Spleen (tissue), 13 donors: ENCODE results near the gene AKNA. TPM values are rescaled to one million over a fixed set of nuclear protein-coding genes. Genes with fewer than 3 reads are reported as not detected.

Experiments used
- DNase-seq: peaks from one replicate; pipeline ENCODE4 v3.0.0-alpha.2; 2020
- H3K27ac ChIP-seq, 8 donors: fragments of 200-600 bp; sonication (generic) in 7 of 8; 1 replicate in 4 of 8; 2 replicates in 4 of 8; pipeline versions ENCODE4 v1.5.0 to v1.8.0; 2016 to 2021; ENCODE audit warnings: inconsistent platforms in 4 of 8, mild to moderate bottlenecking in 4 of 8, moderate library complexity in 1 of 8
- H3K27me3 ChIP-seq, 7 donors: fragments of 200-600 bp; sonication (generic) in 6 of 7; replicated peaks in 1 of 7; 1 replicate in 4 of 7; 2 replicates in 3 of 7; pipeline versions ENCODE4 v1.5.0 to v1.8.0; 2016 to 2021; ENCODE audit warnings: inconsistent platforms in 3 of 7, mild to moderate bottlenecking in 1 of 7
- H3K36me3 ChIP-seq, 6 donors: fragments of 200-600 bp; sonication (generic) in 5 of 6; 1 replicate in 4 of 6; 2 replicates in 2 of 6; pipeline versions ENCODE4 v1.5.0 to v1.8.0; 2016 to 2021; ENCODE audit warnings: inconsistent platforms in 2 of 6
- H3K4me1 ChIP-seq, 6 donors: fragments of 200-600 bp; sonication (generic) in 5 of 6; 1 replicate in 3 of 6; 2 replicates in 3 of 6; pipeline versions ENCODE4 v1.5.0 to v1.8.0; 2016 to 2021; ENCODE audit warnings: inconsistent platforms in 3 of 6
- H3K4me3 ChIP-seq, 8 donors: fragments of 200-600 bp; sonication (generic) in 7 of 8; 1 replicate in 4 of 8; 2 replicates in 4 of 8; pipeline versions ENCODE4 v1.5.0 to v1.8.0; 2016 to 2021; ENCODE audit warnings: inconsistent platforms in 4 of 8, mild to moderate bottlenecking in 4 of 8, moderate library complexity in 2 of 8
- H3K9me3 ChIP-seq, 8 donors: fragments of 200-600 bp; sonication (generic) in 7 of 8; 1 replicate in 4 of 8; 2 replicates in 4 of 8; pipeline versions ENCODE4 v1.5.0 to v1.8.0; 2016 to 2021; ENCODE audit warnings: inconsistent platforms in 4 of 8
- CTCF ChIP-seq, 11 experiments: fragments of 200-600 bp in 7 of 11; fragments of 450-650 bp in 4 of 11; sonication (generic) in 4 of 11; IDR thresholded peaks in 8 of 11; conservative IDR thresholded peaks in 3 of 11; 1 replicate in 7 of 11; 2 replicates in 4 of 11; pipeline versions ENCODE4 v1.4.0 to v1.8.0; 2016 to 2021; ENCODE audit warnings: antibody characterized with exemption in 11 of 11, inconsistent platforms in 4 of 11, mild to moderate bottlenecking in 1 of 11
- POLR2A ChIP-seq, 3 donors: fragments of 450-650 bp; IDR thresholded peaks; one replicate each; pipeline ENCODE4 v1.5.1; 2017; ENCODE audit warnings: antibody characterized with exemption in 3 of 3, mild to moderate bottlenecking in 1 of 3
- POLR2AphosphoS5 ChIP-seq, 3 donors: sonication (generic); formaldehyde crosslinking; IDR thresholded peaks; one replicate each; pipeline ENCODE4 v1.5.1; 2017; ENCODE audit warnings: antibody characterized with exemption in 3 of 3
- WGBS, 5 donors: extraction: QIAGEN DNeasy Blood & Tissue Kit in 3 of 5; methylation state at CpG; one replicate each; pipeline versions ENCODE4 v1.1.5 to v1.1.7; 2013 to 2018; 5-methylcytosine and 5-hydroxymethylcytosine counted together
- intact Hi-C: fragments of 100-400 bp; cut with DNase I; formaldehyde crosslinking; loops from one replicate; pipeline ENCODE4 v1.15.0; 2023; ENCODE audit warnings: low total_unique reads
- long read RNA-seq, 2 donors: transcript quantifications; one replicate each; lab custom pipeline, GENCODE V29; 2026
- polyA plus RNA-seq, 3 donors: library from polyadenylated mRNA; stranded (reverse); fragments of 200-250 nt; gene quantifications; one replicate each; pipeline ENCODE4 v1.2.1, GENCODE V29; 2013
- total RNA-seq, 7 donors: library from RNA; depleted of rRNA in 3 of 7; stranded (reverse); fragments of >200 nt in 3 of 7; fragmentation: NEBNext Ultra II Directional in 4 of 7; extraction: Animal tissue kit (Norgen Biotek cat#: 25700) in 4 of 7; gene quantifications; one replicate each; pipeline versions ENCODE4 v1.1.0 to v1.2.1, GENCODE V29; 2016 to 2021
- donor health status: healthy with polysubstance abuse.
- donor health status: DM: no; HTN: no; CAD: no; lungs with moderate emphysema.
- donor health status: DM: no; HTN: no; CAD: no.
- donor health status: Bipolar disorder and iron deficiency.
- donor health status: healthy.
- donor health status: DM: no; HTN: no; CAD: no.
- donor health status: DM: yes; HTN: yes; CAD: no.

AKNA gene
- total RNA-seq = 100 to 1,000 TPM; 198 to 324 (median 238) TPM
- 100 to 1,000 TPM in 2 of 3 donors, 10 to 100 TPM in 1; 92.9 to 129 (median 124) TPM for polyA plus RNA-seq
- long read RNA-seq, donor 1, partial matches to known transcripts = 13 of 13 reads
- long read RNA-seq, donor 1, other reads (novel, unspliced or antisense) = 0 of 13 reads
- long read RNA-seq, donor 2, full-length matches to known transcripts = 1 of 1 reads
- long read RNA-seq, donor 2, partial matches to known transcripts = 0 of 1 reads
- long read RNA-seq, donor 2, other reads (novel, unspliced or antisense) = 0 of 1 reads

GRCh38 chr9:114387680-114388356, at the start of gene AKNA:
TSS of gene AKNA (minus strand) at chr9:114387982. CDS start at chr9:114381333, 6,649 bp downstream.
- H3K36me3 ChIP-seq = peaks cover 0 to 53% (median 0%) of the 10 kb centered on the region in 6 donors
- H3K27ac ChIP-seq = peak within 1 kb of the TSS; percentile 91 to 99 (median 95)
- peak; percentile 98 for DNase-seq
- WGBS, 5 donors = 0 to 2% (median 1%) methylated on average over 14 to 25 of the region's 25 CpGs
- intact Hi-C loops = no loop called here
- no peaks in the 10 kb centered on the region for H3K27me3 ChIP-seq
- H3K9me3 ChIP-seq = no peaks in the 10 kb centered on the region
- TF ChIP-seq POLR2AphosphoS5 (IDR thresholded peaks at IDR 0.05) (peak; percentile 99), POLR2A (IDR thresholded peaks at IDR 0.05) (peak; percentile 90 to 95 (median 94)), CTCF (IDR thresholded peaks at IDR 0.05 in 8 of 11, conservative IDR thresholded peaks at IDR 0.05 in 3 of 11) (no peak)
- peak within 1 kb of the TSS; percentile 68 to 88 (median 80) for H3K4me3 ChIP-seq
- peaks cover 62 to 98% (median 91%) of the 10 kb centered on the region in 6 donors for H3K4me1 ChIP-seq

- Histone ChIP-seq H3K9me3 (no peaks in the 10 kb centered on the region), H3K27me3 (no peaks in the 10 kb centered on the region), H3K4me1 (peaks cover 0 to 21% (median 10%) of the 10 kb centered on the region in 6 donors), H3K36me3 (no peaks in the 10 kb centered on the region), H3K27ac (no peak overlapping the region), H3K4me3 (no peak overlapping the region)
- intact Hi-C loops = loop anchor here (10.0 kb wide), 1 partner anchor 217 kb away; the partner anchor contains the start of gene TEX53
- 67 to 85% (median 79%) methylated on average over 2 of the region's 2 CpGs for WGBS, 5 donors
- peak; percentile 2 for DNase-seq
- TF ChIP-seq CTCF (IDR thresholded peaks at IDR 0.05 in 8 of 11, conservative IDR thresholded peaks at IDR 0.05 in 3 of 11) = no peak
- no peak for TF ChIP-seq POLR2AphosphoS5 (IDR thresholded peaks at IDR 0.05)
- no peak for TF ChIP-seq POLR2A (IDR thresholded peaks at IDR 0.05)
Measured at GRCh38 chr9:114437401-114437893, 49.7 kb upstream of the AKNA start.

- no peak overlapping the region for H3K27ac ChIP-seq
- no peak overlapping the region for H3K4me3 ChIP-seq
- TF ChIP-seq CTCF (IDR thresholded peaks at IDR 0.05 in 8 of 11, conservative IDR thresholded peaks at IDR 0.05 in 3 of 11) (peak in 10 of 11 experiments; percentile 30 to 76 (median 52)), POLR2A (IDR thresholded peaks at IDR 0.05) (no peak), POLR2AphosphoS5 (IDR thresholded peaks at IDR 0.05) (no peak)
- no peaks in the 10 kb centered on the region for H3K36me3 ChIP-seq
- H3K4me1 ChIP-seq = peaks cover 0 to 21% (median 10%) of the 10 kb centered on the region in 6 donors
- no peak for DNase-seq
- H3K27me3 ChIP-seq = no peaks in the 10 kb centered on the region
- H3K9me3 ChIP-seq = no peaks in the 10 kb centered on the region
- intact Hi-C loops = loop anchor here (10.0 kb wide), 1 partner anchor 220 kb away; the partner anchor contains the start of gene TEX53
- 47 to 54% (median 49%) methylated on average over 9 of the region's 9 CpGs for WGBS, 5 donors
Measured at GRCh38 chr9:114434878-114435311, 47.1 kb upstream of the AKNA start.
